Measurements from ENCODE around the gene PTF1A.

Gene PTF1A

GRCh38 chr10:23191764-23192711 lies at the start of gene PTF1A:
PTF1A (plus strand) TSS chr10:23192312; CDS start chr10:23192531, 219 bp downstream.
- DNase-seq (ENCODE audit: low read depth) = no peak

- no peak for DNase-seq (ENCODE audit: low read depth)
Observed at GRCh38 chr10:23146258-23146657, 45.9 kb upstream of the PTF1A start.

- DNase-seq (ENCODE audit: low read depth) = no peak
Observed at GRCh38 chr10:23147035-23147434, 45.1 kb upstream of the PTF1A start.

- DNase-seq (ENCODE audit: low read depth) = no peak
Observed at GRCh38 chr10:23148214-23148613, 43.9 kb upstream of the PTF1A start.

GRCh38 chr10:23150091-23150490 lies 42.0 kb upstream of the PTF1A start:
- no peak for DNase-seq (ENCODE audit: low read depth)

GRCh38 chr10:23150610-23151009 lies 41.5 kb upstream of the PTF1A start:
- no peak for DNase-seq (ENCODE audit: low read depth)

GRCh38 chr10:23151071-23151470 lies 41.0 kb upstream of the PTF1A start:
- no peak for DNase-seq (ENCODE audit: low read depth)

- no peak for DNase-seq (ENCODE audit: low read depth)
Observed at GRCh38 chr10:23155169-23155568, 36.9 kb upstream of the PTF1A start.

- no peak for DNase-seq (ENCODE audit: low read depth)
Observed at GRCh38 chr10:23156447-23157150, 35.5 kb upstream of the PTF1A start.

GRCh38 chr10:23157239-23157681 lies 34.9 kb upstream of the PTF1A start:
- DNase-seq (ENCODE audit: low read depth) = no peak

GRCh38 chr10:23157691-23158369 lies 34.3 kb upstream of the PTF1A start:
- no peak for DNase-seq (ENCODE audit: low read depth)

- no peak for DNase-seq (ENCODE audit: low read depth)
Observed at GRCh38 chr10:23158370-23158769, 33.7 kb upstream of the PTF1A start.

GRCh38 chr10:23171232-23171876 lies 20.8 kb upstream of the PTF1A start:
- no peak for DNase-seq (ENCODE audit: low read depth)

- DNase-seq (ENCODE audit: low read depth) = no peak
Observed at GRCh38 chr10:23172429-23173213, 19.5 kb upstream of the PTF1A start.

GRCh38 chr10:23173214-23174073 lies 18.7 kb upstream of the PTF1A start:
- DNase-seq (ENCODE audit: low read depth) = no peak

GRCh38 chr10:23174074-23174976 lies 17.8 kb upstream of the PTF1A start:
- no peak for DNase-seq (ENCODE audit: low read depth)

GRCh38 chr10:23174977-23175512 lies 17.1 kb upstream of the PTF1A start:
- DNase-seq (ENCODE audit: low read depth) = no peak

GRCh38 chr10:23186178-23186577 lies 5.9 kb upstream of the PTF1A start:
- no peak for DNase-seq (ENCODE audit: low read depth)

GRCh38 chr10:23186697-23187096 lies 5.4 kb upstream of the PTF1A start:
- DNase-seq (ENCODE audit: low read depth) = no peak
